Keratinocyte (primary cell): ENCODE results near the gene PARD3B. TPM values are rescaled to one million over a fixed set of nuclear protein-coding genes. Genes with fewer than 3 reads are reported as not detected.

Experiments
- DNase-seq: peaks from one replicate; pipeline ENCODE4 v3.0.0-alpha.2; 2011; ENCODE audit warnings: low read depth, missing footprints, low spot score
- FAIRE-seq: peaks from 2 replicates; lab custom pipeline; 2011; peaks lifted over from hg19 to GRCh38; lab: Jason Lieb, UNC
- H2AFZ ChIP-seq: 2 replicates; pipeline ENCODE4 v1.6.0; 2012; ENCODE audit warnings: low read length, control low read depth, inconsistent platforms; ENCODE audit not compliant: control insufficient read depth
- H3K27ac ChIP-seq: 2 replicates; pipeline ENCODE4 v1.5.1; 2011; ENCODE audit warnings: low read length; ENCODE audit not compliant: control insufficient read depth, insufficient read depth
- H3K27me3 ChIP-seq: 3 replicates; pipeline ENCODE4 v1.6.0; 2011; ENCODE audit warnings: low read length; ENCODE audit not compliant: control insufficient read depth, insufficient read depth; ENCODE audit errors: extremely low read depth
- H3K36me3 ChIP-seq, 2 experiments: 2 replicates in 1 of 2; 3 replicates in 1 of 2; pipeline ENCODE4 v1.5.1; 2011; ENCODE audit warnings: low read length in 2 of 2, mild to moderate bottlenecking in 1 of 2; ENCODE audit not compliant: control insufficient read depth in 2 of 2, insufficient read depth in 2 of 2; ENCODE audit errors: extremely low read depth in 1 of 2
- H3K4me1 ChIP-seq: 3 replicates; pipeline ENCODE4 v1.5.1; 2011; ENCODE audit warnings: low read length; ENCODE audit not compliant: control insufficient read depth, insufficient read depth; ENCODE audit errors: extremely low read depth
- H3K4me2 ChIP-seq: 3 replicates; pipeline ENCODE4 v1.6.0; 2011; ENCODE audit warnings: low read depth, low read length; ENCODE audit not compliant: control insufficient read depth, insufficient read depth; ENCODE audit errors: extremely low read depth
- H3K4me3 ChIP-seq, 3 experiments: fragments of 200-600 bp in 1 of 3; sonication (generic) in 1 of 3; 2 replicates in 2 of 3; 3 replicates in 1 of 3; pipeline ENCODE4 v1.5.1; 2011 to 2016; ENCODE audit warnings: low read length in 3 of 3, mild to moderate bottlenecking in 3 of 3, control low read depth in 2 of 3, inconsistent platforms in 1 of 3, low read depth in 1 of 3, mixed read lengths in 1 of 3, mixed run types in 1 of 3, moderate library complexity in 1 of 3; ENCODE audit not compliant: control insufficient read depth in 2 of 3, insufficient read depth in 2 of 3; ENCODE audit errors: extremely low read depth in 1 of 3
- H3K79me2 ChIP-seq: 2 replicates; pipeline ENCODE4 v1.6.0; 2012; ENCODE audit warnings: low read length; ENCODE audit not compliant: control insufficient read depth, insufficient read depth
- H3K9ac ChIP-seq: 3 replicates; pipeline ENCODE4 v1.6.0; 2011; ENCODE audit warnings: low read length; ENCODE audit not compliant: control insufficient read depth, insufficient read depth; ENCODE audit errors: extremely low read depth
- H3K9me1 ChIP-seq: 3 replicates; pipeline ENCODE4 v1.6.0; 2011; ENCODE audit warnings: low read length; ENCODE audit not compliant: control insufficient read depth, insufficient read depth; ENCODE audit errors: extremely low read depth
- H3K9me3 ChIP-seq: 2 replicates; pipeline ENCODE4 v1.5.1; 2012; ENCODE audit warnings: low read depth, low read length; ENCODE audit not compliant: control insufficient read depth
- H4K20me1 ChIP-seq: 3 replicates; pipeline ENCODE4 v1.6.0; 2011; ENCODE audit warnings: low read length; ENCODE audit not compliant: control insufficient read depth, insufficient read depth; ENCODE audit errors: extremely low read depth
- EZH2 ChIP-seq: IDR thresholded peaks from one replicate; pipeline ENCODE4 v1.6.1; 2012; ENCODE audit warnings: inconsistent platforms, mild to moderate bottlenecking, low read length, moderate library complexity
- dilution Hi-C: fragments of 300-500 bp; cut with MboI; formaldehyde crosslinking; loops from one replicate; pipeline ENCODE4 v1.7.0; 2020; ENCODE audit warnings: low sequenced_read_pairs; ENCODE audit not compliant: extremely low pct_ligation_motif_present
- polyA plus RNA-seq, 5 experiments: library from polyadenylated mRNA; depleted of rRNA in 3 of 5; stranded (reverse) in 3 of 5; stranded (forward) in 1 of 5; unstranded in 1 of 5; fragments of >200 nt; gene quantifications; 1 replicate in 1 of 5; 2 replicates in 3 of 5; 3 replicates in 1 of 5; pipeline versions ENCODE4 v1.2.1 to v1.2.3, GENCODE V29; 2011 to 2012; ENCODE audit warnings: missing spikeins in 2 of 5, low read depth in 1 of 5, low replicate concordance in 1 of 5
- TF ChIP-seq, protein P1 (sequence below), 3 experiments: IDR thresholded peaks in 1 of 3; conservative IDR thresholded peaks in 1 of 3; optimal IDR thresholded peaks in 1 of 3; 2 replicates in 2 of 3; 3 replicates in 1 of 3; pipeline versions ENCODE3 to v1.5.1; 2011; ENCODE audit warnings: low read length in 3 of 3, mild to moderate bottlenecking in 3 of 3, moderate library complexity in 2 of 3, control low read depth in 1 of 3, inconsistent platforms in 1 of 3; ENCODE audit not compliant: insufficient read depth in 2 of 3; ENCODE audit errors: extremely low read depth in 1 of 3

The PARD3B gene
- polyA plus RNA-seq, 1 donor (not counting 4 experiments of a cell fraction or from before 2014, with no cell fraction given): 1.2 TPM

DNA sequence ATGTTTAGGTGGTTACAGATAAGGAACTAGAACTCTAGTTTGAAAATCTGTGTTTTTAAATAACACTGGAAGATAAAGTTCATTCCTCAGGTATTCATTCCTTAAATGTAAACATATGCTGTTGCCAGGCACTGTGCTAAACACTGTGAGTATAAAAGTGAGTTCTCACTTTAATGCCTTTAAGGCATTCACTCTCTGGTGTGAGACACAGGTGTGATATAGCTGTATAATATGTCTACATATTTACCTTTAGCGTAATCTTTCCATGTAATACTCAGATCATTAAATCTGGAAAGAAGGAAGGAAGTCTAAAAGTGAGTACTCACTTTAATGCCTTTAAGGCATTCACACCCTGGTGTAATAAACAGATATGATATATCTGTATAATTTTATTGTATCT lies 472.6 kb downstream of the PARD3B start:
- dilution Hi-C loops: no loop called here

DNA sequence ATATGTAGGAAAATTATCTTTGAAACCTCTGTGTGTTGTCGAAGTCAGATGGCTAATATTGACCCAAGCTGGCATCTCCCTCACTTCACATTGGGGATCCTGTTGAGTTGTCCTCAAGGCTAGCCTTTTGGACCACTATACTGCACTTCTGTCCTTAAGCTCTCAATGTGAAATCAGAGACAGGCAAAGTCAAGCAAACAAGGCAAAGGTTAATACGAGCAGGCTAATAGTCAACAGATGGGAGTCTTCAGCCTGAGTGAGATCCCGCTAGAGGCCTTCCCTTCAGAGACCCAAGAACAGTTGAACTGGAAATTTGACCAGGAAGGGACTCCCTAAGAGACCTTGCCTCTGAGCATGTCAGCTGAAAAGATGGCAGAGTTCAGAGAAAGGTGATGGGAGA lies 475.4 kb downstream of the PARD3B start:
- Histone ChIP-seq H3K36me3 (no peaks in the 10 kb centered on the region), H3K27me3 (no peaks in the 10 kb centered on the region), H3K4me2 (no peak overlapping the region), H3K9me1 (no peaks in the 10 kb centered on the region), H3K4me1 (peaks cover 11% of the 10 kb centered on the region), H3K9ac (no peak overlapping the region), H3K4me3 (no peak overlapping the region), H3K9me3 (no peaks in the 10 kb centered on the region), H2AFZ (no peak overlapping the region), H4K20me1 (no peaks in the 10 kb centered on the region), H3K79me2 (no peaks in the 10 kb centered on the region), H3K27ac (no peak overlapping the region)
- dilution Hi-C loops: no loop called here
- DNase-seq (no peak), FAIRE-seq (no peak)
- TF ChIP-seq, protein P1, sequence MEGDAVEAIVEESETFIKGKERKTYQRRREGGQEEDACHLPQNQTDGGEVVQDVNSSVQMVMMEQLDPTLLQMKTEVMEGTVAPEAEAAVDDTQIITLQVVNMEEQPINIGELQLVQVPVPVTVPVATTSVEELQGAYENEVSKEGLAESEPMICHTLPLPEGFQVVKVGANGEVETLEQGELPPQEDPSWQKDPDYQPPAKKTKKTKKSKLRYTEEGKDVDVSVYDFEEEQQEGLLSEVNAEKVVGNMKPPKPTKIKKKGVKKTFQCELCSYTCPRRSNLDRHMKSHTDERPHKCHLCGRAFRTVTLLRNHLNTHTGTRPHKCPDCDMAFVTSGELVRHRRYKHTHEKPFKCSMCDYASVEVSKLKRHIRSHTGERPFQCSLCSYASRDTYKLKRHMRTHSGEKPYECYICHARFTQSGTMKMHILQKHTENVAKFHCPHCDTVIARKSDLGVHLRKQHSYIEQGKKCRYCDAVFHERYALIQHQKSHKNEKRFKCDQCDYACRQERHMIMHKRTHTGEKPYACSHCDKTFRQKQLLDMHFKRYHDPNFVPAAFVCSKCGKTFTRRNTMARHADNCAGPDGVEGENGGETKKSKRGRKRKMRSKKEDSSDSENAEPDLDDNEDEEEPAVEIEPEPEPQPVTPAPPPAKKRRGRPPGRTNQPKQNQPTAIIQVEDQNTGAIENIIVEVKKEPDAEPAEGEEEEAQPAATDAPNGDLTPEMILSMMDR (optimal IDR thresholded peaks at IDR 0.05 in 1 of 3, IDR thresholded peaks at IDR 0.05 in 1 of 3, conservative IDR thresholded peaks at IDR 0.05 in 1 of 3; ENCODE audit: extremely low read depth in 1 of 3, insufficient read depth in 2 of 3, low read length in 3 of 3): no peak
- TF ChIP-seq EZH2: no peak

More for the DNA sequence above, 472.6 kb downstream of the PARD3B start:
- H3K79me2 ChIP-seq: no peaks in the 10 kb centered on the region
- H3K4me2 ChIP-seq: no peak overlapping the region
- H4K20me1 ChIP-seq: no peaks in the 10 kb centered on the region
- no peaks in the 10 kb centered on the region for H3K4me1 ChIP-seq
- no peak overlapping the region for H3K9ac ChIP-seq
- FAIRE-seq (no peak), DNase-seq (no peak)
- H2AFZ ChIP-seq: no peak overlapping the region
- H3K9me3 ChIP-seq: no peaks in the 10 kb centered on the region
- H3K27me3 ChIP-seq: no peaks in the 10 kb centered on the region
- no peak for TF ChIP-seq EZH2
- TF ChIP-seq, protein P1 (optimal IDR thresholded peaks at IDR 0.05 in 1 of 3, IDR thresholded peaks at IDR 0.05 in 1 of 3, conservative IDR thresholded peaks at IDR 0.05 in 1 of 3; ENCODE audit: extremely low read depth in 1 of 3, insufficient read depth in 2 of 3, low read length in 3 of 3): no peak
- H3K4me3 ChIP-seq: no peak overlapping the region
- no peaks in the 10 kb centered on the region for H3K9me1 ChIP-seq
- H3K36me3 ChIP-seq: no peaks in the 10 kb centered on the region
- H3K27ac ChIP-seq: no peak overlapping the region
